NCI-H187 (cell line): Measurements from ENCODE around the gene HYI.
"Not testable (repeated sequence)": the region's sequence is repeated elsewhere in the genome, so short reads cannot be mapped to it uniquely, and the experiment has no call there.

Experiments
- DNase-seq, 2 experiments: peaks; one replicate each; lab custom pipeline; 2025; lab: John Stamatoyannopoulos, UW

HYI gene, protein sequence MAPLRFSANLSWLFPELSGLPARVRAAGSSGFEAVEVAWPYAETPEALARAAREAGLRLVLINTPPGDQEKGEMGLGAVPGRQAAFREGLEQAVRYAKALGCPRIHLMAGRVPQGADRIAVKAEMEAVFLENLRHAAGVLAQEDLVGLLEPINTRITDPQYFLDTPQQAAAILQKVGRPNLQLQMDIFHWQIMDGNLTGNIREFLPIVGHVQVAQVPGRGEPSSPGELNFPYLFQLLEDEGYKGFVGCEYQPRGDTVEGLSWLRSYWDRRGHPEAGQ

DNA sequence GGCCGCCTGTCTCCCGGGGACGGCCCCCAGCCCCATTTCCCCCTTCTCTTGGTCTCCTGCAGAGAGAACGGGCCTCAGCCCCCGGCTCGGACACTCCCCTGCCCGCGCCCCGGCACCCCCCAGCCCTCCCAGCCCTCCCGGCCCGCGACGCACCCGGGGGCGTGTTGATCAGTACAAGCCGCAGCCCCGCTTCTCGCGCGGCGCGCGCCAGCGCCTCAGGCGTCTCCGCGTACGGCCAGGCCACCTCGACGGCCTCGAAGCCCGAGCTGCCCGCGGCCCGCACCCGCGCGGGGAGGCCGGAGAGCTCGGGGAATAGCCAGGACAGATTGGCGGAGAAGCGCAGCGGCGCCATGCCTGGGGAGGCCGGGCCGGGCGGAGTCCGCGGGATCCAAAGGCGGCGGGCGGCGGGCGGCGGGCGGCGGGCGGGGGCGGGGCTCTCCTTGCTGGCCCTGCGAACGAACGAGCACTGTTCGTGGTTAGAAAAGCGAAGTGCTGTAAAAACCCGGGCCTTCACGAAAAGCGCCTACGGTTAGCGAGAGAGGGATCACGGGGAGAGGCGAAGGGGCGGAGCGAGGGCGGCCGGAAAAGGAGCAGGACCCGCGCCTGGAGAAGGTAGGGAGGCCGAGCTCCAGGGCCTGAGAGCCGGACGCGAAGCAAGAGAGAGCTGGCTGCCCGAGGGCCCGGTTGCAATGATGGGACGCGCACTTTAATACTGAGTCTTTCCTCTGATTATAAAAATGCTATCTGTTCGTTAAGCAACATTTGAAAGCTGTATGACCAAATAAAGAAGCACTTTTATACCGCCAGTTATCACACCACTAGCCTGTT, at the start of gene HYI:
TSS of gene HYI (minus strand) at position 490 of the 828 bp plus-strand sequence. CDS start at position 352, 138 bp downstream.
- DNase-seq = peak; percentile 55 to 83

DNA sequence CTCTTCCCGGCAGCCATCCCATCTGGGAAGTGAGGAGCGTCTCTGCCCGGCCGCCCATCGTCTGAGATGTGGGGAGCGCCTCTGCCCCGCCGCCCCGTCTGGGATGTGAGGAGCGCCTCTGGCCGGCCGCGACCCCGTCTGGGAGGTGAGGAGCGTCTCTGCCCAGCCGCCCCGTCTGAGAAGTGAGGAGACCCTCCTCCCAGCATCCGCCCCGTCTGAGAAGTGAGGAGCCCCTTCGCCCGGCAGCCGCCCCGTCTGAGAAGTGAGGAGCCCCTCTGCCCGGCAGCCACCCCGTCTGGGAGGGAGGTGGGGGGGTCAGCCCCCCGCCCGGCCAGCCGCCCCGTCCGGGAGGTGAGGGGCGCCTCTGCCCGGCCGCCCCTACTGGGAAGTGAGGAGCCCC, 48.1 kb upstream of the HYI start:
- not testable (repeated sequence) for DNase-seq

DNA sequence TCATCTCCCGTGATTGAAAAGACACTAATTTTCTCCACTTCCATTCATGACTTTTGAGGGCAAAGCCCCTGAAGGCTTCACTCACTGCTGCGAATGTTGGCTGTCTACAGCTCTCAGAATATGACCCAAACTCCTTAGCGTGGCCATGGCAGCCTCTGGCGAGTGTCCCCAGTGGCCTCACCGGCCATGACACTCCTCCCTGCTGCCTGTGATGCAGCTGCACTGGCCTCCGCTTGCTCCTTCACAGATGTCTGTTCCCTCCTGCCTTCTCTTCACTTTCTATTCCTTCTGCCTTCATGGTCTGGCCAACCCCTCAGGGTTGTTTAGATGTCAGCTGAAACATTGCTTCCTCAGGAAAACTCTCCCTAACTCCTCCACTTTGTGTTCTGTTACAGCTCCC, 46.2 kb upstream of the HYI start:
- no peak for DNase-seq

DNA sequence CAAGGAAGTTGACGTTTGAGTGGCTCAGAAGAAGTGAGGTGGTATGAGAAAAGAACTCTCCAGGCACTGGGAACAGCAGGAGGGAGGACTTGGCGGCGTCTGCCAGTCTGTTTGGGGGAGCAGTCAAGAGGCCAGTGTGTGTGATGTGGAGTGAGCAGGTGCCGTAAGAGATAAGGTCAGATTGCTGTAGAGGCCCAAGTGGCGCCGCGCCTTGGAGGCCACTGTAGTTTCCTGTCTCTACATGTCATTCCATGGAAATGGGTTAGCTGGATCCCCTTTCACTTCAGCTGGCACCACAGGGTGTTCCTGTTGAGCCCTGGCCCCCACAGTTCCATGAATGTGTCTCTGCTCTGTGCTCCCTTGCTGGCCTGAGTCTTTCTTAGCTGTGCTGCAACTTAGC, 41.5 kb upstream of the HYI start:
- DNase-seq = no peak

DNA sequence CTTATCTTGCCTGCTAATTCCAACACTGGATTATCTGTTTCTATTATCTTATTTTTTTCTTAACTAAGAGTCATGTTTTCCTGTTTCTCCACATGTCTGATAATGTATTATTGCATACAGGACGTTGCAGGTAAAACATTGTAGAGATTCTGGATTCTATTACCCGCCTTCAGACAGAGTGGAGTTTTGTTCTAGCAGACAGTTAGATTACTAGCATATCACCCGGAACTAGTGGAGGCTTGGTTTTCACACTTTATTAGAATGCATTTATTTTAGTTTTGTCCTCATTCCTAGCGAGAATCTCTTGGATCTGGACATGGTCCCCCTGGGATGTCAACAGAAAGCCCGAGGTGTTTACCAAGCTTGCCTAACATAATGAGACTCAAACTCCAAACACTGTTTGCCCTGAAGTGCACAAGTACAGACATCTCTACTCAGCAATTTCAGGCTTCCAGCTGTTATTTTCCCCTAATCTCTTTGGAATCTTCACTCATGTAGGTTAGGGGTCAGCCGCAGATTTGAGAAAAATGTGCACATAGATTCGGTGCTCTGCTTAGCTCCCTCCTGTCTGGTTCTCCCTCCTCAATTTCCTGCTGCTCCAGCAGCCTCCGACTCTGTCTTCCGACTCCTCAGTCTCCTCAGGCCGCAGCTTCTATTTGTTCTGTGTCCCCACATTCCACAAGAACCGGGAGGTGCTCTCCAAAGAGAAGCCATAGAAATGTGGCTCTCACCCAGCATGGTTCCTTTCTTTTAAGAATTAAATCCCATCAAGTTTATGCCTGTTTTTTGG, 40.1 kb upstream of the HYI start:
- DNase-seq = no peak

DNA sequence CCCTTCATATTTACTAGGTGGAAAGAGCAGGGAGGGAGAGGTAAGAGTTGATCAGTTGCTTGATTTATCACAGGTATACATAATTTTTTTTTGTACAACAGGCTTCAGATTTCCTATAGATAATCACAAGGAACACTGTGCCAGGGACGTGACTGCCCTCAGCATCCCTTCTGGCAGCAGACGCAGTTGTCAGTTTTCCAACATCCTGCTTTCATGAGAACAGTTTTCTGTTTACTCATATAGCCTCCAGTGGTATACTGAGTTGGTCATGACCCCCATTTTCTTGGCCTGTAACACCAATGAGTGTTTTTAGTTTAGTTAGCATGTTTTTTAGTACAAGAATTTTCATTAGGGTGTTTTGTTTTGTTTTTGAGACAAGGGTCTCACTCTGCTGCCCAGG, 39.1 kb upstream of the HYI start:
- no peak for DNase-seq

DNA sequence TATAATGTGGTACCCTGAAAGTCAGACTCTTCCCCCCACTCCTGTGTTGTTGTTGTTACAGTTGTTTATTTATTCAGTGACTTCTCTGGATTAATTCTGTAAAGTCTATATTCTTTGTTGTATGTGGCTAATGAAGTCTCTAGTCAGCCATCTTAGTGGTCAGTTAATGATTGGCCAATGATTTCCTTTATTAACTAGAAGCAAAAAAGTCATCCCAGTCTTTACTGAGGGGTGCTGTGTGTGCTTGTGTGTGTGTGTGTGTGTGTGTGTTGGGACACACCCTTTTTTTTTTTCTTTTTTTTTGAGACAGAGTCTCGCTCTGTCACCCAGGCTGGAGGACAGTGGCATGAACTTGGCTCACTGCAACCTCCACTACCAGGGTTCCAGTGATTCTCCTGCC, 37.3 kb upstream of the HYI start:
- DNase-seq = no peak

DNA sequence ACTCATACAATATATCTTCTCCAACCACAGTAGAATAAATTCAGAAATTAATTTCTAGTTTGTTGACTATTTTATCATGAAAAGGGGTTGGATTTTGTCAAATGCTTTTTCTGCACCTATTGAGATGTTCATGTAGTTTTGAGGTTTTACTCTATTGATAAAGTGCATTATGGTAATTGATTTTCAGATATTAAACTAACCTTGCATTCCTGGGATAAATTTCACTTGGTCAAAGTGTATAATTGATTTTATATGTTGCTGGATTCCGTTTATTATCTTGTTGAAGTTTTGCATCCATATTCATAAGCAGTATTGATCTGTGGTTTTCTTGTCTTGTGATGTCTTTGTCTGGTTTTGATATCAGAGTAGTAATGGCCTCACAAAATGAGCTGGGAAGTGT, 34.4 kb upstream of the HYI start:
- no peak for DNase-seq

DNA sequence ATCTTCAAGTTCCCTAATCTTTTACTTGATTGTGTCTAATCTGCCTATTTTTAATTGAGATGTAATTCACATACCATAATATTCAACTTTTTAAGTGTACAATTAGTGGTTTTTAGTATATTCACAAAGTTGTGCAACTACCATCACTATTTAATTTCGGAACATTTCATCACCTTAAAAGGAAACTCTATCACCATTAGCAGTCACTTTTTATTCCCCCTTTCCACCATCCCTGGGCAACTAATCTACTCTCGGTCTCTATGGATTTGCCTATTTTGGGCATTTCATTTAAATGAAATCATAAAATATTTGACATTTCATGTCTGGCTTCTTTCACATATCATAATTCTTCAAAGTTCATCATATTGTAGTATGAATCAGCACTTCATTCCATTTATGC, 30.6 kb upstream of the HYI start:
- no peak for DNase-seq

DNA sequence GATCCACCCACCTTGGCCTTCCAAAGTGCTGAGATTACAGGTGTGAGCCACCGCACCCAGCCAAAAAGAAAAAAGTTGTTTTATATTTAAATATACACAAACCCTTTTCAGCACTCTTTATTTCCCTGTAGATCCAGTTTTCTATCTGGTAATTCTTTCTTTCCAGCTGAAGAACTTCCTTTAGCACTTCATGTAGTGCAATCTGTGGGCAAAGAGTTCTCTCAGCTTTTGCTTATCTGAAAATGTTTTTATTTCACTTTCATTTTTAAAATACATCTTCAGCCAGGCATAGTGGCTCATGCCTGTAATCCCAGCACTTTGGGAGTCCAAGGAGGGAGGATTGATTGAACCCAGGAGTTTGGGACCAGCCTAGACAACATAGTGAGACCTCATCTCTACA, 28.5 kb upstream of the HYI start:
- no peak for DNase-seq

DNA sequence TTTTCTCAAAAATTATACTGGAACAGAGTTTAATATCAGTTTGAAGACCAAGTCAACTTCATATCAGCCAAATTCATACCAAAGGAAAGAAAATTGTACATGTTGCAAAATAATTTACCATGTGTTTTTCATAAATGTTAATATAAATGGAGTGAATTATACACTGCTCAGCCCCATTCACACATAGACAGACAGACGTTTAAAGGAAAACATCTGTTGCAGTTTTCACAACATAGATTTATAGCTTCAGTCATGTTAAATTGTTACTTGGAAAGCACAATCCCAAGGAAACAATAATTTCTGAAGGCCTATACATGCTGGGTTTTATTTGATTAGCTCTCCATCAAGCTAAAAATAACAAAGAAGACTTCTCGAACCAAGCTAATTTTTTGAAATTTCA, 27.8 kb upstream of the HYI start:
- no peak for DNase-seq

DNA sequence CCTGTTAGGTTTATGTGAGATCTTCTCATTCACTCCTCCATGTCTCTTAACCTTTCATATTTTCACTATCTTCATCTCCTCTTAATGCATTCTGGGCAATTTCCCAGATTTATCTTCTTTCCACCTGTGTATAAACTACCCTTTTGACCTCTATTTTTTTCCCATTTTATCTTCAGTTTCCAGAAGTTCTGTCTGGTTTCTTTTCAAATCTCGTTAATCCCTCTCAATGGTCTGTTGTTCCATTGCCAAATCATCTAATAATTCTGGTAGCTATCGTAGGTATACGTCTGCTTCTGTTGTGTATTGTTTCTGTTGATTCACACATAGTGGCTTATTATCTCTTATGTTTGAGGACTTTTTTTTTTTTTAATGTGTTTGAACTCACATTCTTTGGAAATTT, 25.7 kb upstream of the HYI start:
- DNase-seq = no peak

DNA sequence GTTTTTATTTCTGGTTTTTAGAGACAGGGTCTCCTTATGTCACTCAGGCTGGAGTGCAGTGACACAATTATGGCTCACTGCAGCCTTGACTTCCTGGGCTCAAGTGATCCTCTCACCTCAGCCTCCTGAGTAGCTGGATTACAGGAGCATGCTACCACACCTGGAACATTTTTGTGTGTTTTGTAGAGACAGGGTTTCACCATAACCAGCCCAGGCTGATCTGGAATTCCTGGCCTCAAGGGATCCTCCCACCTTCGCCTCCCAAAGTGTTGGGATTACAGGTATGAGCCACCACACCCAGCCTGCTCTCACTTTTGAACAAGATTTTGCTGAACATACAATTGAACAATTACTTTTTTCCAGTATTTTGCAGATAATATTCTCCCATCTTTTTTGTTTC, 24.0 kb upstream of the HYI start:
- DNase-seq = no peak

DNA sequence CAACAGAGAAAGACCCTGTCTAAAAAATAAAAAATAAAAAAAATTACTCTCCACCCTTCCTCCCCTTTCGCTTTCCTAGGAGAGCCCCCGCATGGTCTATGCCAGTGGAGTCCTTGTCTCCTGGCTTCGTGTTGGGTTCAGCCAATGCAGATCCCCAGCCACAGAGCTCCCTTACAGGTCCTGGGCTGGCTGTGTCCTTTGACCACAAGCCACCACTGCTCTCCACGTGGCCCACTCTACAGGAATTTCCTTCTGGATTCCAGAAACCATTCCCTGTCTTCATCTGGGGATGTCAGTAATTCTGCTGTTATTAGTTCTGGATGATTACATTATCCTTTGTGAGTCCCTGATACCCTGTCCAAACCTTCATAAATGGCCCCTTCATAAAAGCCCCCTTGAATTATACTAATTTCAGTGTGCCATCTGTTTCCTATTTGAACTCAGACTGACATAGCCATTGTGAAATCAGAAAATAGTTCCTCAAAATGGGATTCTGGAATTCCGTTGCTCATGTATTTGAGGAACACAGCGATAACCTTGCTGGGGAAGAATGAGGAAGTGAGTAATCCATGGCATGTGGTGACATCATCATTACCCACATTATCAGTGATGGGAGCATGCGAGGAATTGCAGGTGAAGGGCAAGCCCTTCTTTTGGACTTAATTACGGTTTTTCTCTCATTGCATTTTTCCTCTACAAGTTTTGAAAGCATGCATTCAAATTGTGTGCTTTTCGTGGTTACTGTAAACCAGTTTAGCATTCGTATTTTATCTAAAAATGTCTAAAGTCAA, 22.1 kb upstream of the HYI start:
- not testable (repeated sequence) for DNase-seq

DNA sequence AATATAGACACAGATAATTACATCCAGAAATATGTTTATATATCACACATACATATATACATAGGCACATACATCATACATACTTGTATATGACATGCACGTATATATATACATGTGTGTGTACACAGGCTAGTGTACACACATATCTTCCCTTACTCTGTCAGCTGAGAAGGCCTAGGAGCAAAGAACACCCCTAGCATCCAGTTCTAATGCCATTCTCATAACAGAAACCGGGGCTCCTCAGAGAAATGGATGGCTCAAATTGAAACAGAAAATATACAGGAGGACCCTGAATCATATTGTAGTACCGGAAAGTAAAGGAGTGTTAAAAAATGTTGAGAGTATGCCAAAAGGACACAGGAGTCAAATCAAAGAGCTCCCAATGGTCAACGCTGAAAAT, 19.7 kb upstream of the HYI start:
- no peak for DNase-seq

DNA sequence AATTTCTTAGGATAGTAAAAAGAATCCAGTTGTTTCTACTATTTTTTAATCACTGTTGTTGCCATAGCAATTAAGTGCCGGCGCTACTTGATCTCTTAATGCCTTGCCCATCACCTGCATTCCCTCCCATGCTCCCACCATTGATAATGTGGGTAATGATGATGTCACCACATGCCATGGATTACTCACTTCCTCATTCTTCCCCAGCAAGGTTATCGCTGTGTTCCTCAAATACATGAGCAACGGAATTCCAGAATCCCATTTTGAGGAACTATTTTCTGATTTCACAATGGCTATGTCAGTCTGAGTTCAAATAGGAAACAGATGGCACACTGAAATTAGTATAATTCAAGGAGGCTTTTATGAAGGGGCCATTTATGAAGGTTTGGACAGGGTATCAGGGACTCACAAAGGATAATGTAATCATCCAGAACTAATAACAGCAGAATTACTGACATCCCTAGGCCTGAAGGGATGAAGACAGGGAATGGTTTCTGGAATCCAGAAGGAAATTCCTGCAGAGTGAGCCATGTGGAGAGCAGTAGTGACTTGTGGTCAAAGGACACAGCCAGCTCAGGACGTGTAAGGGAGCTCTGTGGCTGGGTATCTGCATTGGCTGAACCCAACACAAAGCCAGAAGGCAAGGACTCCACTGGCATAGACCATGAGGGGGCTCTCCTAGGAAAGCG, 18.9 kb upstream of the HYI start:
- not testable (repeated sequence) for DNase-seq

DNA sequence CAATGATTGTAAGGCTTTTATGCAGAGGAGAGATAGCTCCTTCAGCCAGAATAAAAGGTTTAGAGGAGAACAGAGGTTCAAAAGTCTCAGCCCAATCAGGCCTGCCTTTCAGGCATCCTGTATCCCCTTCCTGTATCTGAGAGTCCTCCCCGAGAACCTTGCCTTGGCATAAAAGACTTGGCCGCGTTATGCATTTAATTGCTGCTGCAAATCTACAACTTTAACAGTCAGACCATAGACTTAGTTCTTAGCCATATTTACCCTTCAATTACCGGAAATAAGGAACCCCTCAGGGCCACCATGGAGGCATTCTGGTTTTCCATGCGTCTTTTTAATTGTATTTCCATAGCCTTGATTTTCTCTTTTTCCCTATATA, 18.3 kb upstream of the HYI start:
- no peak for DNase-seq

DNA sequence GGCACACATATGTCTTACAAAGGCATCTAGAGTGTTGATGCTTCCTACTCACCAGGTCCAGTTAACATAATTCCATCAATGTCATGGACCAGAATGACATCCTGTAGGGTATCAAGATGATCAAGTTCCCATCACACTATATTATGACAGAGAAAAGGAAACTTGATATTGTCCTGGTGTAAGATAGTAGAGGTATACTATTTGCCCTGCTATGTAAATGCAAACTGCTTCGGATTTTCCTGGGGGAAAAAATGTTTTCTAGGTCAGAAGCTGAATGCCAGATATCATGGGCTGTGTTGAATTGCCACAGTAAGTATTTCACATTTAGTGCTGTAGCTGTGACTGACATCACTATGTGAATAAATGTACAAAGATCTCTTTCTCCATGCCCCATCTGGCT, 16.2 kb upstream of the HYI start:
- no peak for DNase-seq

DNA sequence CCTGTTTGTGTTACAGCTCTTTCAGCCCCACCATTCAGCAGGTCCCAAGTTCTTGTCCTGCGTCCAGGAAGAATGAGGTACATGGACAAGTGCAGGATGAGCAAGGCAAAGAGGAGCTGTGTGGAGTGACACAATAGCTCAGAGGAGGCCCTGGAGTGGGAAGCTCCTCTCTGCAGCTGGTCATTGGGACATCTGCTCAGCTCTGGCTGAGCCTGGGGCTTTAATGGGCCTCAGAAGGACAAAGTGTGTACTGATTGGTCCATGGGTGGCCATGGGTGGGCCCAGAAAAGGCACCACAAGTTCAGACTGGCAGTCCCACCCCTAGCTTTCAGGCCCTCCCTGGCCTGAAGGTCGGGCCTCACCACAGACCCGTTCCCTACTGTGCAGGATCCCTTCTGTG, 14.7 kb upstream of the HYI start:
- no peak for DNase-seq

DNA sequence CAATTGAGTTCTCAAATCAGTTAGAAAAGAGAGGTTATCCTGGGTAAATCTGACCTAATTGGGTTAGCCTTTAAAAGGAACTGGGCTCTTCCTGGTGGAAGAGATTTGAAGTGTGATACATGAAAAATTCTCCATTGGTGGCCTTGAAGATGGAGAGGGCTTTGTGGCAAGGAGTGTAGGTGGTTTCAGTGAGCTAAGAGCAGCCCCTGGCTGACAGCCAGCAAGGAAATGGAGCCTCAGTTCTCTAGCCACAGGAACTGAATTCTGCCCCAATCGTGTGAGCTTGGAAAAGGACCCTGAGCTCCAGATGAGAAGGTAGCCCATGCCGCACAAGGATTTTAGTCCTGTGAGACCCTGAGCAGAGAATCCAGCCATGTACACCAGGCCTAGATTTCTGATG, 12.7 kb upstream of the HYI start:
- no peak for DNase-seq

DNA sequence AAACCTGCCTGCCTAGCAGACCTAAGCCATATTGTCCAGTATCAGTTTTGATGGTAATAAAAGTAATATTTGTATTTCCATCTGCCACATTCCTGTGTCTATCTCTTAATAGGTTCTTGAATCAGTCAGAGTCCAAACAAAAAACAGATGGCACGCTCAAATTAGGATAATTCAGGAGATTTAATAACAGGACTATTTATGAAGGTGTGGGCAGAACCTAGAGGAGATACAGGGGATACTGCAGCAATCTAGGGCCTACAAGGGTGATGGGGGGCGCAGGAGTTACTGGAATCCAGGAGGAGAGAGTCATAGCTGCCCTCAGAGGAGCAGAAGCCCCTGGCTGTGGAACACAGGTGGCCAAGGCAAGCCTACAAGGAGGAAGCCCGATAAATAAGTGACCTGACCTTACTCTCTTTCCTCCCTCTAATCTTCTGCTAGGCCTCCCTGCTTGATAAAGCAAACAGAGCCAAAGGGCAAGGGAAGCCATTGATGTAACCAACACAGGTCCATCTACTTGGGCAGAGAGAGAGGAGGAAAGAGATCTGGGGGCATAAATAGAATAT, 11.9 kb upstream of the HYI start:
- no peak for DNase-seq
